A549 treated with AZD2906 at 1 μM for 4 hours (cell line): ENCODE data around the gene STEAP4. TPM values are rescaled to one million over a fixed set of nuclear protein-coding genes. Genes with fewer than 3 reads are reported as not detected.

ENCODE experiments used
- total RNA-seq: library from RNA; stranded (reverse); fragments of 200-300 nt; extraction: Qiagen RNA extraction; gene quantifications from 5 replicates; pipeline ENCODE4 v1.2.3, GENCODE V29; 2022

The STEAP4 gene
- 0.01 to 0.02 TPM (median 0.02 TPM) in 4 of 5 replicates, not detected in the other for total RNA-seq

GRCh38 chr7:88306590-88307048 is at the start of gene STEAP4:
Gene STEAP4, minus strand, starts transcription at chr7:88306894. Its CDS starts 22,625 bp downstream, at chr7:88284269.

Other genes starting within 250 kb of the STEAP4 start
- gene SRI, start 86.9 kb downstream of the STEAP4 start, total RNA-seq: 101 to 137 TPM (median 126 TPM) in 5 replicates